ENCODE data around the gene EIF2S3B. TPM values are rescaled to one million over a fixed set of nuclear protein-coding genes. Genes with fewer than 3 reads are reported as not detected.

Gene EIF2S3B
- total RNA-seq, 2 experiments from 2014 or later: 0.95 to 1.0 TPM

- H3K27ac ChIP-seq (ENCODE audit: low read depth, low read length, poor library complexity, severe bottlenecking): no peak overlapping the region
- no peak for TF ChIP-seq CTCF (conservative IDR thresholded peaks at IDR 0.05; ENCODE audit: low read length)
- no peak for TF ChIP-seq EZH2phosphoT487 (IDR thresholded peaks at IDR 0.05; ENCODE audit: borderline replicate concordance, low read depth, low read length)
- intact Hi-C loops (cut with micrococcal nuclease; ENCODE audit: unreplicated experiment): no loop called here
Measured at GRCh38 chr12:10529603-10530002, 23.9 kb downstream of the EIF2S3B start.

GRCh38 chr12:10537721-10538120 is 32.0 kb downstream of the EIF2S3B start:
- TF ChIP-seq EZH2phosphoT487 (IDR thresholded peaks at IDR 0.05; ENCODE audit: borderline replicate concordance, low read depth, low read length) (no peak), CTCF (conservative IDR thresholded peaks at IDR 0.05; ENCODE audit: low read length) (no peak)
- CTCF ChIA-PET (ENCODE audit: unreplicated experiment): no interaction called here
- H3K4me3 ChIP-seq (ENCODE audit: low read depth, low read length, poor library complexity, severe bottlenecking): no peak overlapping the region
- no peaks in the 10 kb centered on the region for H4K20me1 ChIP-seq (ENCODE audit: insufficient read depth, low read length)
- DNase-seq (ENCODE audit: low spot score): no peak
- no peak overlapping the region for H2AFZ ChIP-seq (ENCODE audit: low read length)
- H3K27ac ChIP-seq (ENCODE audit: low read depth, low read length, poor library complexity, severe bottlenecking): no peak overlapping the region
- POLR2A ChIA-PET: no interaction called here
- intact Hi-C loops (cut with micrococcal nuclease; ENCODE audit: unreplicated experiment): no loop called here
- H3K4me1 ChIP-seq (ENCODE audit: insufficient read depth, low read length, poor library complexity, severe bottlenecking): peaks cover 18% of the 10 kb centered on the region
- H3K9me2 ChIP-seq (ENCODE audit: insufficient read depth, low read length): no peaks in the 10 kb centered on the region
- no peak overlapping the region for H3K4me2 ChIP-seq (ENCODE audit: low read length)
- peaks cover 34% of the 10 kb centered on the region; the same call in 1 of the 2 replicates for H3K9me3 ChIP-seq (ENCODE audit: low read length)
- H3K36me3 ChIP-seq (ENCODE audit: insufficient read depth, low read length): peaks cover 19% of the 10 kb centered on the region
- H3K79me2 ChIP-seq (ENCODE audit: insufficient read depth, low read depth, low read length): no peaks in the 10 kb centered on the region
- BruUV-seq (replicated peaks): no TSS peak

More at GRCh38 chr12:10529603-10530002, 23.9 kb downstream of the EIF2S3B start:
- POLR2A ChIA-PET: no interaction called here
- no peak overlapping the region for H3K4me2 ChIP-seq (ENCODE audit: low read length)
- no peaks in the 10 kb centered on the region for H3K79me2 ChIP-seq (ENCODE audit: insufficient read depth, low read depth, low read length)
- CTCF ChIA-PET (ENCODE audit: unreplicated experiment): no interaction called here
- H3K9me2 ChIP-seq (ENCODE audit: insufficient read depth, low read length): no peaks in the 10 kb centered on the region
- no peaks in the 10 kb centered on the region for H4K20me1 ChIP-seq (ENCODE audit: insufficient read depth, low read length)
- H3K36me3 ChIP-seq (ENCODE audit: insufficient read depth, low read length): no peaks in the 10 kb centered on the region; the same call in 1 of the 2 replicates
- BruUV-seq (replicated peaks): no TSS peak
- H2AFZ ChIP-seq (ENCODE audit: low read length): peak overlapping the region; percentile 28
- no peak overlapping the region for H3K4me3 ChIP-seq (ENCODE audit: low read depth, low read length, poor library complexity, severe bottlenecking)
- H3K4me1 ChIP-seq (ENCODE audit: insufficient read depth, low read length, poor library complexity, severe bottlenecking): no peaks in the 10 kb centered on the region
- H3K9me3 ChIP-seq (ENCODE audit: low read length): peaks cover 10% of the 10 kb centered on the region; the same call in 1 of the 2 replicates
- DNase-seq (ENCODE audit: low spot score): no peak

GRCh38 chr12:10540776-10541205 is 35.1 kb downstream of the EIF2S3B start:
- Histone ChIP-seq H3K36me3 (ENCODE audit: insufficient read depth, low read length) (peaks cover 19% of the 10 kb centered on the region), H2AFZ (ENCODE audit: low read length) (peak overlapping the region; percentile 92), H3K79me2 (ENCODE audit: insufficient read depth, low read depth, low read length) (no peaks in the 10 kb centered on the region), H3K27ac (ENCODE audit: low read depth, low read length, poor library complexity, severe bottlenecking) (peak overlapping the region; percentile 62), H3K4me1 (ENCODE audit: insufficient read depth, low read length, poor library complexity, severe bottlenecking) (peaks cover 27% of the 10 kb centered on the region), H4K20me1 (ENCODE audit: insufficient read depth, low read length) (no peaks in the 10 kb centered on the region), H3K4me3 (ENCODE audit: low read depth, low read length, poor library complexity, severe bottlenecking) (peak overlapping the region; percentile 12), H3K4me2 (ENCODE audit: low read length) (peak overlapping the region; percentile 50), H3K9me2 (ENCODE audit: insufficient read depth, low read length) (no peaks in the 10 kb centered on the region), H3K9me3 (ENCODE audit: low read length) (peaks cover 33% of the 10 kb centered on the region; the same call in 1 of the 2 replicates)
- POLR2A ChIA-PET: interaction anchor here (0.5 kb wide), 1 partner anchor 186 kb away, joined by 3 read pairs; no protein-coding TSS in a partner anchor
- TF ChIP-seq EZH2phosphoT487 (IDR thresholded peaks at IDR 0.05; ENCODE audit: borderline replicate concordance, low read depth, low read length) (no peak), CTCF (conservative IDR thresholded peaks at IDR 0.05; ENCODE audit: low read length) (no peak)
- BruUV-seq (replicated peaks): no TSS peak
- CTCF ChIA-PET (ENCODE audit: unreplicated experiment): no interaction called here
- DNase-seq (ENCODE audit: low spot score): peak; percentile 56
- intact Hi-C loops (cut with micrococcal nuclease; ENCODE audit: unreplicated experiment): no loop called here
